IMR-90 (cell line): ENCODE data around the gene ALPK3. TPM values are rescaled to one million over a fixed set of nuclear protein-coding genes. Genes with fewer than 3 reads are reported as not detected.

Experiments
- ATAC-seq: fragments of 200-7000 bp; cut with Tn5 transposase; 2 replicates; pipeline ENCODE4 v1.9.1; 2020; ENCODE audit warnings: low read depth, mild to moderate bottlenecking, moderate library complexity
- BruUV-seq: library from RNA; stranded (reverse); fragments of 400-500 nt; replicated peaks from 2 replicates; lab custom pipeline; 2021; lab: Mats Ljungman, UMichigan
- CTCF ChIA-PET: fragments of 300-600 bp; formaldehyde crosslinking; extraction: SDS; loops from one replicate; lab custom pipeline; 2021; ENCODE audit warnings: antibody characterized with exemption; lab: Yijun Ruan, JAX
- POLR2A ChIA-PET: fragments of 300-600 bp; sonication (Branson Sonifier 250); formaldehyde crosslinking; loops from one replicate; lab custom pipeline; 2022; ENCODE audit warnings: antibody characterized with exemption; ENCODE audit not compliant: unreplicated experiment; lab: Charles Lee
- DNase-seq: peaks from one replicate; pipeline ENCODE4 v3.0.0; 2013
- H2AFZ ChIP-seq: replicated peaks from 2 replicates; pipeline ENCODE3; 2013; ENCODE audit warnings: low read length, mild to moderate bottlenecking; ENCODE audit not compliant: poor library complexity
- H2AK5ac ChIP-seq: 2 replicates; pipeline ENCODE4 v1.6.1; 2013; ENCODE audit warnings: low read depth, low read length, inconsistent platforms
- H2AK9ac ChIP-seq: replicated peaks from 2 replicates; pipeline ENCODE3; 2013; ENCODE audit warnings: mild to moderate bottlenecking, low read depth, low read length, moderate library complexity; ENCODE audit not compliant: poor library complexity
- H2BK120ac ChIP-seq: 2 replicates; pipeline ENCODE4 v1.6.1; 2013; ENCODE audit warnings: low read depth, low read length, inconsistent platforms
- H2BK15ac ChIP-seq: 3 replicates; pipeline ENCODE4 v1.6.1; 2013; ENCODE audit warnings: low read depth, low read length, inconsistent platforms
- H2BK20ac ChIP-seq: 2 replicates; pipeline ENCODE4 v1.6.1; 2013; ENCODE audit warnings: low read depth, mild to moderate bottlenecking, inconsistent platforms, low read length, moderate library complexity
- H2BK5ac ChIP-seq: 2 replicates; pipeline ENCODE4 v1.6.1; 2013; ENCODE audit warnings: mild to moderate bottlenecking, low read depth, low read length, inconsistent platforms; ENCODE audit not compliant: poor library complexity, severe bottlenecking
- H3K14ac ChIP-seq: replicated peaks from 2 replicates; pipeline ENCODE4 v1.6.1; 2013; ENCODE audit warnings: low read depth, low read length, inconsistent platforms
- H3K18ac ChIP-seq: 2 replicates; pipeline ENCODE4 v1.6.1; 2013; ENCODE audit warnings: low read depth, low read length, control low read depth
- H3K23ac ChIP-seq: 2 replicates; pipeline ENCODE4 v1.6.1; 2013; ENCODE audit warnings: low read depth, low read length, inconsistent platforms
- H3K27ac ChIP-seq: 2 replicates; pipeline ENCODE4 v1.5.1; 2013; ENCODE audit warnings: mild to moderate bottlenecking, control low read depth, low read length; ENCODE audit not compliant: insufficient read depth
- H3K27me3 ChIP-seq: 2 replicates; pipeline ENCODE4 v1.6.1; 2013; ENCODE audit warnings: low read length; ENCODE audit not compliant: control insufficient read depth, insufficient read depth
- H3K36me3 ChIP-seq: 2 replicates; pipeline ENCODE4 v1.6.1; 2013; ENCODE audit warnings: low read length, mixed read lengths; ENCODE audit not compliant: control insufficient read depth, insufficient read depth
- H3K4ac ChIP-seq: 2 replicates; pipeline ENCODE4 v1.6.1; 2013; ENCODE audit warnings: low read depth, low read length, inconsistent platforms
- H3K4me1 ChIP-seq: 2 replicates; pipeline ENCODE4 v1.6.1; 2013; ENCODE audit warnings: low read length, mixed read lengths; ENCODE audit not compliant: control insufficient read depth, insufficient read depth
- H3K4me2 ChIP-seq: 2 replicates; pipeline ENCODE4 v1.6.1; 2013; ENCODE audit warnings: low read depth, mild to moderate bottlenecking, control low read depth, low read length, moderate library complexity
- H3K4me3 ChIP-seq: 2 replicates; pipeline ENCODE4 v1.5.1; 2013; ENCODE audit warnings: low read depth, mild to moderate bottlenecking, control low read depth, low read length, moderate library complexity; ENCODE audit not compliant: insufficient read depth
- H3K56ac ChIP-seq: 2 replicates; pipeline ENCODE4 v1.6.1; 2013; ENCODE audit warnings: low read length, inconsistent platforms; ENCODE audit not compliant: insufficient read depth; ENCODE audit errors: extremely low read depth
- H3K79me1 ChIP-seq, 2 experiments: 2 replicates each; pipeline ENCODE4 v1.6.1; 2013; ENCODE audit warnings: low read length in 2 of 2, inconsistent platforms in 1 of 2, low read depth in 1 of 2
- H3K9ac ChIP-seq: 2 replicates; pipeline ENCODE4 v1.6.1; 2013; ENCODE audit warnings: low read depth, low read length, control low read depth
- H3K9me1 ChIP-seq: 2 replicates; pipeline ENCODE4 v1.6.1; 2013; ENCODE audit warnings: low read length, inconsistent platforms; ENCODE audit not compliant: insufficient read depth
- H3K9me3 ChIP-seq: 2 replicates; pipeline ENCODE4 v1.6.1; 2013; ENCODE audit warnings: low read length; ENCODE audit not compliant: control insufficient read depth, insufficient read depth
- H4K20me1 ChIP-seq: 2 replicates; pipeline ENCODE4 v1.6.1; 2013; ENCODE audit warnings: low read length, inconsistent platforms; ENCODE audit not compliant: insufficient read depth
- H4K5ac ChIP-seq: 2 replicates; pipeline ENCODE4 v1.6.1; 2013; ENCODE audit warnings: mild to moderate bottlenecking, low read depth, low read length, control low read depth
- H4K8ac ChIP-seq, 2 experiments: 2 replicates each; pipeline ENCODE4 v1.6.1; 2013; ENCODE audit warnings: low read depth in 2 of 2, low read length in 2 of 2, control low read depth in 1 of 2, inconsistent platforms in 1 of 2
- H4K91ac ChIP-seq: 2 replicates; pipeline ENCODE4 v1.6.1; 2013; ENCODE audit warnings: low read depth, low read length, inconsistent platforms; ENCODE audit not compliant: insufficient read depth
- BHLHE40 ChIP-seq: fragments of 150-350 bp; IDR thresholded peaks from 2 replicates; pipeline ENCODE4 v1.6.1; 2016; ENCODE audit warnings: mild to moderate bottlenecking, low read depth, low read length
- CTCF ChIP-seq: conservative IDR thresholded peaks from 2 replicates; pipeline ENCODE4 v1.5.1; 2012; ENCODE audit warnings: mild to moderate bottlenecking, low read depth, low read length, improper control_type of control experiment
- ELK1 ChIP-seq: fragments of 150-350 bp; IDR thresholded peaks from 2 replicates; pipeline ENCODE4 v1.6.1; 2016; ENCODE audit warnings: low read depth, mild to moderate bottlenecking, low read length, moderate library complexity, borderline replicate concordance
- FOS ChIP-seq: fragments of 150-350 bp; IDR thresholded peaks from 2 replicates; pipeline ENCODE4 v1.6.1; 2016; ENCODE audit warnings: low read depth, low read length
- MAZ ChIP-seq: IDR thresholded peaks from 2 replicates; pipeline ENCODE4 v1.6.1; 2012; ENCODE audit warnings: low read depth, mild to moderate bottlenecking, low read length, improper control_type of control experiment, moderate library complexity, borderline replicate concordance
- NFE2L2 ChIP-seq: fragments of 150-350 bp; IDR thresholded peaks from 2 replicates; pipeline ENCODE4 v1.6.1; 2016; ENCODE audit warnings: low read depth, mild to moderate bottlenecking, low read length
- POLR2A ChIP-seq: IDR thresholded peaks from 2 replicates; pipeline ENCODE4 v1.6.1; 2012; ENCODE audit warnings: mild to moderate bottlenecking, low read depth, low read length
- RFX5 ChIP-seq: IDR thresholded peaks from 2 replicates; pipeline ENCODE4 v1.8.0; 2012; ENCODE audit warnings: low read depth, mild to moderate bottlenecking, low read length, moderate library complexity
- USF2 ChIP-seq: fragments of 150-350 bp; IDR thresholded peaks from 2 replicates; pipeline ENCODE4 v1.6.1; 2017; ENCODE audit warnings: mild to moderate bottlenecking, antibody characterized with exemption, low read length, low read depth
- dilution Hi-C: fragments of 300-500 bp; cut with HindIII; formaldehyde crosslinking; loops from one replicate; pipeline ENCODE4 v1.14.3; 2018; ENCODE audit warnings: low sequenced_read_pairs; ENCODE audit not compliant: unreplicated experiment
- in situ Hi-C: fragments of 300-500 bp; cut with MboI; formaldehyde crosslinking; loops from 3 replicates; pipeline ENCODE4 v1.14.3; 2019; ENCODE audit warnings: low sequenced_read_pairs, inconsistent platforms, mixed read lengths
- intact Hi-C: fragments of 100-400 bp; cut with micrococcal nuclease; formaldehyde crosslinking; loops from 2 replicates; pipeline ENCODE4 v1.10.0; 2022
- polyA plus RNA-seq, 3 experiments: library from polyadenylated mRNA; depleted of rRNA; stranded (reverse); fragments of >200 nt; gene quantifications; 2 replicates each; pipeline ENCODE4 v1.2.3, GENCODE V29; 2012; ENCODE audit warnings: low replicate concordance in 1 of 3
- total RNA-seq: library from RNA; depleted of rRNA; stranded (reverse); fragments of >200 nt; gene quantifications from 2 replicates; pipeline ENCODE4 v1.2.3, GENCODE V29; 2012

Gene ALPK3
- total and polyA plus RNA-seq, 2 of the 4 experiments (the other 2 are of a cell fraction): under 0.01 to 0.26 TPM

- ATAC-seq (no peak), DNase-seq (no peak)
- ChIA-PET POLR2A (no interaction called here), CTCF (no interaction called here)
- H3K18ac ChIP-seq: no peak overlapping the region
- intact Hi-C loops (no loop called here), dilution Hi-C loops (no loop called here), in situ Hi-C loops (no loop called here)
- no peak overlapping the region for H3K23ac ChIP-seq
- H4K20me1 ChIP-seq: no peaks in the 10 kb centered on the region
- no peak overlapping the region for H3K14ac ChIP-seq
- H3K4me3 ChIP-seq: no peak overlapping the region
- H3K9ac ChIP-seq: no peak overlapping the region
- H4K8ac ChIP-seq: no peak overlapping the region
- H2BK20ac ChIP-seq: no peak overlapping the region
- peaks cover 9% of the 10 kb centered on the region for H3K27me3 ChIP-seq
- H4K91ac ChIP-seq: no peak overlapping the region
- H2AK5ac ChIP-seq: no peak overlapping the region
- TF ChIP-seq NFE2L2: no peak
- no peak for TF ChIP-seq USF2
- no peak for TF ChIP-seq FOS
- no peak for TF ChIP-seq POLR2A
- no peak for TF ChIP-seq BHLHE40
- TF ChIP-seq CTCF: no peak
- no peak for TF ChIP-seq RFX5
- no peak for TF ChIP-seq ELK1
- no peak for TF ChIP-seq MAZ
- H2AK9ac ChIP-seq: no peak overlapping the region
- H2BK5ac ChIP-seq: no peak overlapping the region
- H3K4ac ChIP-seq: no peak overlapping the region
- no peak overlapping the region for H2BK120ac ChIP-seq
- H2BK15ac ChIP-seq: no peak overlapping the region
- no peaks in the 10 kb centered on the region for H3K4me1 ChIP-seq
- no peaks in the 10 kb centered on the region for H3K79me1 ChIP-seq
- no peaks in the 10 kb centered on the region for H3K9me3 ChIP-seq
- H3K27ac ChIP-seq: no peak overlapping the region
- no TSS peak for BruUV-seq
- H3K4me2 ChIP-seq: no peak overlapping the region
- H3K56ac ChIP-seq: no peak overlapping the region
- H3K9me1 ChIP-seq: no peaks in the 10 kb centered on the region
- H3K36me3 ChIP-seq: no peaks in the 10 kb centered on the region
- no peak overlapping the region for H4K5ac ChIP-seq
- no peak overlapping the region for H2AFZ ChIP-seq
Observed at GRCh38 chr15:84855765-84856164, 38.6 kb downstream of the ALPK3 start.
